Measurements from ENCODE around the gene TCF15. TPM values are rescaled to one million over a fixed set of nuclear protein-coding genes. Genes with fewer than 3 reads are reported as not detected.

Gene TCF15
- total RNA-seq, 4 donors from 2014 or later = 2.3 to 5.7 (median 3.3) TPM

- no peak overlapping the region for H3K4me3 ChIP-seq
- H3K27me3 ChIP-seq = peaks cover 0 to 46% (median 3%) of the 10 kb centered on the region in 4 donors
- H3K4me1 ChIP-seq = no peaks in the 10 kb centered on the region
- no peak for DNase-seq (ENCODE audit: extremely low spot score)
- no peak overlapping the region for H3K27ac ChIP-seq (replicated peaks in 1 of 4)
- H3K9me3 ChIP-seq = no peaks in the 10 kb centered on the region
- H3K36me3 ChIP-seq = no peaks in the 10 kb centered on the region
- 61% methylated on average over 1 of the region's 1 CpG for WGBS
- no peak for TF ChIP-seq EP300 (IDR thresholded peaks at IDR 0.05)
- TF ChIP-seq POLR2AphosphoS5 (IDR thresholded peaks at IDR 0.05) = no peak
- no peak for TF ChIP-seq POLR2A (IDR thresholded peaks at IDR 0.05; ENCODE audit: low read depth)
- no peak for TF ChIP-seq CTCF (IDR thresholded peaks at IDR 0.05)
- intact Hi-C loops (cut with DNase I) = no loop called here
Measured at GRCh38 chr20:631101-631500, 21.0 kb upstream of the TCF15 start.

GRCh38 chr20:626579-626978 is 16.5 kb upstream of the TCF15 start:
- 75% methylated on average over 2 of the region's 2 CpGs for WGBS

GRCh38 chr20:625360-625932 is 15.3 kb upstream of the TCF15 start:
- Histone ChIP-seq H3K9me3 (no peaks in the 10 kb centered on the region), H3K4me3 (no peak overlapping the region), H3K4me1 (no peaks in the 10 kb centered on the region), H3K36me3 (no peaks in the 10 kb centered on the region), H3K27me3 (peaks cover 0 to 44% (median 0%) of the 10 kb centered on the region in 4 donors), H3K27ac (replicated peaks in 1 of 4) (no peak overlapping the region)
- no peak for DNase-seq (ENCODE audit: extremely low spot score)
- WGBS = 72% methylated on average over 4 of the region's 4 CpGs
- intact Hi-C loops (cut with DNase I) = no loop called here
- TF ChIP-seq CTCF (IDR thresholded peaks at IDR 0.05) = no peak
- no peak for TF ChIP-seq POLR2AphosphoS5 (IDR thresholded peaks at IDR 0.05)

More at GRCh38 chr20:626579-626978, 16.5 kb upstream of the TCF15 start:
- no peak for DNase-seq (ENCODE audit: extremely low spot score)
- H3K9me3 ChIP-seq = no peaks in the 10 kb centered on the region
- no peak for TF ChIP-seq POLR2A (IDR thresholded peaks at IDR 0.05; ENCODE audit: low read depth)
- TF ChIP-seq EP300 (IDR thresholded peaks at IDR 0.05) = no peak
- H3K27me3 ChIP-seq = peaks cover 0 to 33% (median 0%) of the 10 kb centered on the region in 4 donors
- no peak overlapping the region for H3K4me3 ChIP-seq
- no peaks in the 10 kb centered on the region for H3K36me3 ChIP-seq
- no peaks in the 10 kb centered on the region for H3K4me1 ChIP-seq
- intact Hi-C loops (cut with DNase I) = no loop called here
- H3K27ac ChIP-seq (replicated peaks in 1 of 4) = no peak overlapping the region

- intact Hi-C loops (cut with DNase I) = no loop called here
Measured at GRCh38 chr20:623704-624103, 13.6 kb upstream of the TCF15 start.

GRCh38 chr20:623021-623420 is 12.9 kb upstream of the TCF15 start:
- no peak overlapping the region for H3K4me3 ChIP-seq
- WGBS = 4% methylated on average over 3 of the region's 4 CpGs
- no peaks in the 10 kb centered on the region for H3K36me3 ChIP-seq
- peaks cover 0 to 56% (median 0%) of the 10 kb centered on the region in 4 donors for H3K27me3 ChIP-seq
- intact Hi-C loops (cut with DNase I) = no loop called here
- H3K9me3 ChIP-seq = peaks cover 0 to 6% (median 4%) of the 10 kb centered on the region in 4 donors
- no peaks in the 10 kb centered on the region for H3K4me1 ChIP-seq
- H3K27ac ChIP-seq (replicated peaks in 1 of 4) = no peak overlapping the region
- TF ChIP-seq POLR2A (IDR thresholded peaks at IDR 0.05; ENCODE audit: low read depth) (no peak), EP300 (IDR thresholded peaks at IDR 0.05) (no peak), POLR2AphosphoS5 (IDR thresholded peaks at IDR 0.05) (no peak), CTCF (IDR thresholded peaks at IDR 0.05) (no peak)
- no peak for DNase-seq (ENCODE audit: extremely low spot score)

More at GRCh38 chr20:623704-624103, 13.6 kb upstream of the TCF15 start:
- no peaks in the 10 kb centered on the region for H3K36me3 ChIP-seq
- no peak overlapping the region for H3K4me3 ChIP-seq
- TF ChIP-seq CTCF (IDR thresholded peaks at IDR 0.05) = no peak
- no peak for TF ChIP-seq POLR2AphosphoS5 (IDR thresholded peaks at IDR 0.05)
- H3K4me1 ChIP-seq = no peaks in the 10 kb centered on the region
- no peak overlapping the region for H3K27ac ChIP-seq (replicated peaks in 1 of 4)
- H3K9me3 ChIP-seq = no peaks in the 10 kb centered on the region
- H3K27me3 ChIP-seq = peaks cover 0 to 51% (median 0%) of the 10 kb centered on the region in 4 donors
- no peak for DNase-seq (ENCODE audit: extremely low spot score)
- 86% methylated on average over 4 of the region's 4 CpGs for WGBS

Measured in esophagus muscularis mucosa (tissue), 4 donors.